ENCODE results near the gene ANXA6. TPM values are rescaled to one million over a fixed set of nuclear protein-coding genes. Genes with fewer than 3 reads are reported as not detected.

ANXA6 gene
- total and polyA plus RNA-seq, 9 of the 15 experiments (the other 6 are each of a cell fraction or from before 2014, with no cell fraction given): 0.70 to 13.2 (median 8.3) TPM

GRCh38 chr5:151051931-151052608 is 105.5 kb downstream of the ANXA6 start:
- no TSS peak for BruUV-seq (replicated peaks)
- Histone ChIP-seq H2AFZ (ENCODE audit: low read depth, low read length) (no peak overlapping the region), H3K27ac (ENCODE audit: extremely low read depth, low read depth, low read length) (no peak overlapping the region), H3K9me3 (replicated peaks; ENCODE audit: control insufficient read depth, insufficient read depth, low read depth, low read length) (no peaks in the 10 kb centered on the region), H3K9me1 (ENCODE audit: control insufficient read depth, insufficient read depth, low read length) (peaks cover 8% of the 10 kb centered on the region), H3K27me3 (ENCODE audit: control insufficient read depth in 2 of 2, insufficient read depth in 2 of 2, low read length in 2 of 2) (no peaks in the 10 kb centered on the region), H3K9ac (ENCODE audit: insufficient read depth in 1 of 2, low read depth in 2 of 2, low read length in 2 of 2) (no peak overlapping the region), H3K4me3 (no peak overlapping the region), H3K4me2 (ENCODE audit: insufficient read depth, low read length) (no peak overlapping the region), H3K79me2 (ENCODE audit: control insufficient read depth, insufficient read depth, low read length) (no peaks in the 10 kb centered on the region), H4K20me1 (replicated peaks; ENCODE audit: control insufficient read depth, insufficient read depth, low read length) (0 out of 2 replicates have a peak, but pooled peaks cover 4% of the 10 kb centered on the region), H3K4me1 (replicated peaks in 1 of 2; ENCODE audit: control insufficient read depth in 2 of 2, insufficient read depth in 2 of 2, low read length in 2 of 2) (peaks cover 0 to 4% of the 10 kb centered on the region in 2 experiments; a peak in 1 of 5 replicates), H3K36me3 (ENCODE audit: control insufficient read depth, insufficient read depth, low read length) (peaks cover 56% of the 10 kb centered on the region)
- ATAC-seq (peak; percentile 11; the same call in 2 of the 3 replicates), FAIRE-seq (no peak), DNase-seq (ENCODE audit: extremely low read depth in 1 of 4, low spot score in 3 of 4) (no peak)
- ChIA-PET POLR2A (interaction anchor here (0.5 to 2.8 kb wide), 13 partner anchors 20 to 602 kb away, joined by 3 to 16 read pairs (median 3); partner anchors contain the start of genes ANXA6, RPS14 and TNIP1), CTCF (ENCODE audit: low intra/inter-chr PET ratio) (interaction anchor here (0.6 to 6.0 kb wide), 7 partner anchors 50 to 487 kb away, joined by 3 to 68 read pairs (median 3); no protein-coding TSS in a partner anchor)
- intact Hi-C loops (cut with micrococcal nuclease) (loop anchor here (1.0 to 5.0 kb wide), 4 partner anchors 63 to 265 kb away; no protein-coding TSS in a partner anchor), in situ Hi-C loops (cut with MboI) (loop anchor here (5.0 kb wide), 1 partner anchor 65 kb away; no protein-coding TSS in a partner anchor)
- WGBS (ENCODE audit: insufficient coverage, low coverage, missing lambda C conversion rate): 76% methylated on average over 9 of the region's 10 CpGs
- TF ChIP-seq SNIP1 (IDR thresholded peaks at IDR 0.05; ENCODE audit: low read depth): no peak
- no peak for TF ChIP-seq ZFX (CRISPR knock-in tag; IDR thresholded peaks at IDR 0.05)
- TF ChIP-seq MITF (IDR thresholded peaks at IDR 0.05): no peak
- TF ChIP-seq ZBTB1 (CRISPR knock-in tag; IDR thresholded peaks at IDR 0.05; ENCODE audit: borderline replicate concordance, low read depth): no peak
- TF ChIP-seq ZNF212 (CRISPR knock-in tag; IDR thresholded peaks at IDR 0.05): no peak
- TF ChIP-seq ZNF764 (CRISPR knock-in tag; IDR thresholded peaks at IDR 0.05; ENCODE audit: low read depth): no peak
- no peak for TF ChIP-seq NR2C2 (CRISPR knock-in tag; IDR thresholded peaks at IDR 0.05)
- TF ChIP-seq NR2C2 (tag; IDR thresholded peaks at IDR 0.05): no peak
- TF ChIP-seq LARP7 (IDR thresholded peaks at IDR 0.05): no peak
- TF ChIP-seq RBM34 (IDR thresholded peaks at IDR 0.05; ENCODE audit: borderline replicate concordance, insufficient read depth, low read length): no peak
- TF ChIP-seq IRF2 (CRISPR knock-in tag; IDR thresholded peaks at IDR 0.05): no peak
- no peak for TF ChIP-seq ADNP (tag; IDR thresholded peaks at IDR 0.05)
- TF ChIP-seq ZNF395 (CRISPR knock-in tag; IDR thresholded peaks at IDR 0.05): no peak
- TF ChIP-seq ZNF274 (IDR thresholded peaks at IDR 0.05; ENCODE audit: borderline replicate concordance, low read depth, low read length): no peak
- TF ChIP-seq ZBTB7A (IDR thresholded peaks at IDR 0.05; ENCODE audit: borderline replicate concordance, control insufficient read depth, low read depth, low read length): no peak
- TF ChIP-seq RBBP5 (IDR thresholded peaks at IDR 0.05; ENCODE audit: borderline replicate concordance, insufficient read depth, low read length, poor library complexity, severe bottlenecking): no peak
- no peak for TF ChIP-seq HMBOX1 (IDR thresholded peaks at IDR 0.05)
